NCI-H2029 (cell line): ENCODE measurements around the gene CYP2A6.
"Not testable (repeated sequence)": the region's sequence is repeated elsewhere in the genome, so short reads cannot be mapped to it uniquely, and the experiment has no call there.

Experiments
- DNase-seq: peaks from one replicate; lab custom pipeline; 2025; lab: John Stamatoyannopoulos, UW

Gene CYP2A6

GRCh38 chr19:40846722-40847121 lies 3.5 kb downstream of the CYP2A6 start:
- DNase-seq, result not testable (repeated sequence)

- DNase-seq, result not testable (repeated sequence)
Observed at GRCh38 chr19:40843653-40844052, 6.6 kb downstream of the CYP2A6 start.

DNA sequence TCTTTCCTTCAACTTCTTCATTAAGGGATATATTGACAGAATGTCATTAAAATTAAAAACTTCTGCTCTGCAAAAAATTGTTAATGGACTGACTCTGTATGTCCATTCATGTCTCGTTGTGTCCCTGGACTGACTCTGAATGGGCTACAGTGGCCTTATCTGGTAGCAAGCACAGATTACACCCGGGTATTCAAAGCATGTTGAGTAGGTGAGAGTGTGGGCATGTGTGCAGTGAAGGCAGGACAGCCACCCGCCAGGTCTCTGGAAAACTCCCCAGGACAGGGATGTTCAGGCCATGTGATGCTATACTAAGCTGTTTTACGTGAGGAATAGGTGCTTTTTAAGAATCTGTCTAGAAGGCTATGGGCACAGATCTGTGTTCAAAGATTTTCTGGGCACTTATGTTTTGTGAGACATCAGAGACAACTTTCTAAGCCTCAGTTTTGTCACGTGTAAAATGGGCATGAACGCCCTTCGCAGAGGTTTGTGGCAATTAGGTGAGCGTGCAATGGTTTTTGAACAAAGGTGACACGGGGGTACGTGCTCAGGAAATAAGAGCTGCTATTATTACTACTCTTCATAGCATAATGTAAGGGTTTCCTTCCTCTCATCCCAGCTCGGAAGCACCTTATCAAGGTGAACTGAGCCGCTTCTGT lies 7.1 kb downstream of the CYP2A6 start:
- not testable (repeated sequence) for DNase-seq

DNA sequence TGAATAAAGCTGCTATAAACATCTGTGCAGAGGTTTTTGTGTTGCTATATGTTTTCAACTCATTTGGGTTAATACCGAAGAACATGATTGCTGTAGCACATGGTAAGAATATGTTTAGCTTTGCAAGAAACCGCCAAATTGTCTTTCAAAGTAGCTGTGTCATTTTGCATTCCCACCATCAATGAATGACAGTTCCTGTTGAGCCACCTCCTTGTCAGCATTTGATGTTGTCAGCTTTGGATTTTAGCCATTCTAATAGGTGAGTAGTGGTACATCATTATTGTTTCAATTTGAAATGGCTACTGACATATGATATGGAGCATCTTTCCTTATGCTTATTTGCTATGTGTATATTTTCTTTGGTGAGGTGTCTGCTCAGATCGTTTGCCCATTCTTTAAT lies 8.2 kb downstream of the CYP2A6 start:
- not testable (repeated sequence) for DNase-seq

GRCh38 chr19:40838477-40838876 lies 11.8 kb downstream of the CYP2A6 start:
- not testable (repeated sequence) for DNase-seq

DNA sequence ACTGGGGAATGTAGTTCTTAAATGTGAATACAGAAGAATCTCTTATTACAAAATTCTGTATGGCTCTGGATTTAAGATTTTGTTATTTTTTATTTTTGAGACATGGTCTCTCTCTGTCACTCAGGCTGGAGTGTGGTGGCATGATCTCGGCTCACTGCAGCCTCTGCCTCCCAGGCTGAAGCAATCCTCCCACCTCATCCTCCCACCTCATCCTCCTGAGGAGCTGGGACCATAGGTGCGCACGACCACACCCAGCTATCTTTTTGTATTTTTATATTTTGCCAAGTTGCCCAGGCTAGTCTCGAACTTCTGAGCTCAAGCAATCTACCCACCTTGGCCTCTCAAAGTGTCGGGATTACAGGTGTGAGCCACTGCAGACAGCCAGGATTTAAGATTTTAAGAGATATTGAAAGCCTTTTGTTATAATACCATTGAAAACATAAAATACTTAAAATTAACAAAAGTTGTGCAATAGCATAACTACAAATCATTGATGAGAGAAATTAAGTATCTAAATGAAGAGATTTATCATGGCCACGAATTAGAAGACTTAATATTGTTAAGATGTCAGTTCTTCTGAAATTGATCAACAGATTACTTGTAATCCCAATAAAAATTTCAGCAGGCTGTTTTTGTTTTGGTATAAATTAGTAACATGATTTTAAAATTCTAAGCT lies 13.4 kb downstream of the CYP2A6 start:
- DNase-seq, result no peak

- not testable (repeated sequence) for DNase-seq
Observed at GRCh38 chr19:40833728-40834533, 16.3 kb downstream of the CYP2A6 start.

DNA sequence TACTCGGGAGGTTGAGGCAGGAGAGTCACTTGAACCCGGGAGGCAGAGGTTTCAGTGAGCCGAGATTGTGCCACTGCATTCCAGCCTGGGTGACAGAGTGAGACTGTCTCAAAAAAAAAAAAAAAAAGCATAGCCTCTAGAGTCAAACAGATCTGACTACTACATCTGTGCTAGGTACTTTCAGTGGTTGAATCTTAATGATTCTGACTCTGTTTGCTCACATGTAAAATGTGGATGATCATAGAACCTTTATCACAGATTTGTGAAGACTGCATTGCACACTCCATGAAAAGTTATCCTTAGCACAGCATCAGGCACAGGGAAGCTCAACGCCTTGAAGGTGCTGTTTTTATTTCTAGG lies 17.8 kb downstream of the CYP2A6 start:
- not testable (repeated sequence) for DNase-seq

DNA sequence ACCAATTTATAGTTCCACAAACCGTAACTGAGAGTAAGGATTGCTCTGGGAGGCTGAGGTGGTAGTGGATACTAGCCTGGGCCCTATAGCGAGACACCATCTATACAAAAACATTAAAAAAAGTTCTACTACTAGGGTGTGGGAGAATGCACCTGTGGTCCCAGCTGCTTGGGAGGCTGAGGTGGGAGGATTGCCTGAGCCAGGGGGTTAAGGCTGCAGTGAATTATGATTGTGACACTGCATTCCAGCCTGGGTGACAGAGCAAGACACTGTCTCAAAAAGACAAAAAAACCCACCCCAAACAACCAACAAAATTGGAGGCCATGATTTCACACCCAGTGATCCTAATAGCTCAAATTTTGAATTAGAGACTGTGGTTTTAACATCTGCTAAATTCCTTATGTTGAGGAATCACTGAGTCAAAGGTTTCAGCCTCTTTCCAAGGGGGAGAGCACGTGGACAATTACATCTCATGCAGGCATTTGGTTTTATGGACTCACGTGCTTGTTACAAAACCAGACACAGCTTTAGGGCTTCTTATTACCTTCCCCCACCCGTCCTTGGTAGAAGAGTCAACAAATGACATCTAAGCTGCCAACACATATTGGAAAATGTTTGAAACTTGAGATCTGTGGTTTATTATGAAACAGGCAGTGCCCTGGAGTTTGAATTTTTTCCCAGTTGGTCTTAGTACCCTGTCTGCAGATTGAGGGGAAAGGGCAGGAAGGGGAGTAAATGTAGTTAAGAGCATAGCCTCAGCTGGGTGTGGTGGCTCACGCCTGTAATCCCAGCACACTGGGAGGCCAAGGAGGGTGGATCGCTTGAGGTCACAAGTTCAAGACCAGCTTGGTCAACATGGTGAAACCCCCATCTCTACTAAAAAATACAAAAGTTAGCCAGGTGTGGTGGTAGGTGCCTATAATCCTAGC lies 18.5 kb downstream of the CYP2A6 start:
- DNase-seq, result peak; percentile 88

GRCh38 chr19:40830741-40831140 lies 19.5 kb downstream of the CYP2A6 start:
- DNase-seq, result not testable (repeated sequence)

DNA sequence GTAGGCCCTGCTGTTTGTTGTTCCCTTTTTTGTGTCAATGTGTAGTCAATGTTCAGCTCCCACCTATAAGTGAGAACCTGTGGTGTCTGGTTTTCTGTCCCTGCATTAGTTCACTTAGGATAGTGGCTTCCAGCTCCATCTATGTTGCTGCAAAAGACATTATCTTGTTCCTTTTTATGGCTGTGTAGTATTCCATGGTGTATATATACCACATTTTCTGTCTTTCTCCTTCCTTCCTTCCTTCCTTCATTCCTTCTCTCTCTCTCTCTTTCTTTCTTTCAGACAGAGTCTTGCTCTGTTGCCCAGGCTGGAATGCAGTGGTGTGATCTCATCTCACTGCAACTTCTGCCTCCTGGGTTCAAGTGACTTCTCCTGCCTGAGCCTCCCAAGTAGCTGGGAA lies 21.0 kb downstream of the CYP2A6 start:
- no peak for DNase-seq

DNA sequence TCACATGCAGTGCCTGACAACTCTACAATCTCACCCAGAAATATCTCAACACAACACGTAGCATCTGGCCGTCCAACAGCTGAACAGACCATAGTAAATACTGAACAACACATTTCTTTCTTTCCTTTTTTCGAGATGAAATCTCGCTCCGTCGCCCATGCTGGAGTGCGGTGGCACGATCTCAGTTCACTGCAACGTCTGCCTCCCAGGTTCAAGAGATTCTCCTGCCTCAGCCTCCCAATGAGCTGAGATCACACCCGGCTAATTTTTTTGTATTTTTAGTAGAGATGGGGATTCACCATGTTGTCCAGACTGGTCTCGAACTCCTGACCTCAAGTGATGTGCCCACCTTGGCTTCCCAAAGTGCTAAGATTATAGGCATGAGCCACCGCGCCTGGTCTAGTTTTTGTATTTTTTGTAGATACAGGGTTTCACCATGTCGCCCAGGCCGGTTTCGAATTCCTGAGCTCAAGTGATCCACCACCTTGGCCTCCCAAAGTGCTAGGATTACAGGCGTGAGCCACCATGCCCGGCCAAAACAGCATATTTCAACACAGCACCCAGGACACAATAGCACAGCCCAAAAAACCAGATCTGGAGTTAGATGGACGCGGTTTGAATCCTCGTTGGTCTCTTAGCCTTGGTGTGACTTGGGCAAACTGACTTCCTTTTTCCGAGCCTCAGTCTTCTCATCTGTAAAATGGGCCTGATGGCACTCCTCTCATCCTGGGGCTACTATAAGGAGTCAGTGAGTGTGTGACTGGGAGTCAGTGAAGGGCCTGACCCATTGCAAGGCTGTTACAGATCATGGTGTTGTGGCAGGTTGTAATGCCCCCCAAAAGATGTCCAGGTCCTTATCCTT lies 22.6 kb downstream of the CYP2A6 start:
- no peak for DNase-seq

GRCh38 chr19:40826699-40827385 lies 23.4 kb downstream of the CYP2A6 start:
- not testable (repeated sequence) for DNase-seq

DNA sequence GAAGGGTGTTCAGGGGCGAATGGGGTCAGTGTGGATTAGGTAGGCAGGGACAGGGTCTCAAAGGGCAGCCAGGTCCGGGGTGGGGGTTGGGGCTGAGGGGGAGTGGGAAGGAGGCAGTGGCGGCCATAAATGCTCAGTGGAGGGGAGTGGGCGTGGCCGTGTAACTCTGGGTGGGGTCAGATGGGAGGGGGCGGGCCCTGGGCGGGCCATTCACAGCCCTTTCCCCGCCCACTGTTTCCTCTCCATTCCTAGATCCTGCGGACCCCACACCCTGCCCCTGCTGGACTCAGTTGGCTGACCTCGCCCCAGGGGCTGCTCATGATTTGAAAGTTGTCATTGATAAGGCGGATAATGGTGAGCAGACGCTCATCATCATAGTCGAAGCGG lies 23.9 kb downstream of the CYP2A6 start:
- DNase-seq, result not testable (repeated sequence)

DNA sequence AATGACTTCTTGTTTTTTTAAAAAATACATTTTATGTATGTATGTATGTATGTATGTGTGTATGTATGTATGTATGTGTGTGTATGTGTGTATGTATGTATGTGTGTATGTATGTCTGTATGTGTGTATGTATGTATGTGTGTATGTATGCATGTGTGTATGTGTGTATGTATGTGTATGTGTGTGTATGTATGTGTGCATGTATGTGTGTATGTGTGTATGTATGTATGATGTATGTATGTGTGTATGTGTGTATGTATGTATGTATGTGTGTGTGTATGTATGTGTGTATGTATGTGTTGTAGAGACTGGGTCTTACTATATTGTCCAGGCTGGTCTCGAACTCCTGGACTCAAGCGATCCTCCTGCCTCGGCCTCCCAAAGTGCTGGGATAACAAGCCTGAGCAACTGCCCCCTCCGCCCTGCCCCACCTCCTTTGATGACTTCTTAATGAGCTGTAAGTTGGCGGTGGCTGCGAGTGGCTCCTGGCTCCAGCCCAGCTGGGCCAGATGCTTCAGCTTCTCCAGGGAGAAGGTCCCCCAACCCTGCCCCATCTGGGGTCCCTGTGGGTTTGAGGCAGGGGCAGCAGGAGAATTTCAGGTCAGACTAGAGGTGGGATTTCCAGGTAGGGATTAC lies 24.7 kb downstream of the CYP2A6 start:
- not testable (repeated sequence) for DNase-seq

DNA sequence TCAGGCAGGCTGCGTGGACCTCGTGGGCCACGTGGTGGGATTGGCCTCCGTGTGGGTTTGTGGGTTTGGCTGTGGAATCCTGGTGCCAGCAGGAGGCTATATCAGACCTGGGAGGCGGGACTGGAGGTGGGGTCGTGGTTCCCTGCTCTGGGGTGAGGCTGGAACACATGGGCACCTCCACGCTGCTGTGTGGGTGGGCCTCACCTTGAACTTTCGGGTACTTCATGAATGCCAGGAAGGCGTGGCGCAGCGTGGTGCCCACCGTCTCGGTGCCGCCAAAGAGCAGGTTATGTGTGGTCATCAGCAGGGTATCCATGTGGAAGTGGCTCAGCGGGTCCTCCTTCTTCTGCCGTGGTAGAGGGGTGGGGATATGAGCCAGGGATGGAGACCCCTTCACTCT lies 25.3 kb downstream of the CYP2A6 start:
- not testable (repeated sequence) for DNase-seq

GRCh38 chr19:40822704-40823553 lies 27.3 kb downstream of the CYP2A6 start:
- not testable (repeated sequence) for DNase-seq

DNA sequence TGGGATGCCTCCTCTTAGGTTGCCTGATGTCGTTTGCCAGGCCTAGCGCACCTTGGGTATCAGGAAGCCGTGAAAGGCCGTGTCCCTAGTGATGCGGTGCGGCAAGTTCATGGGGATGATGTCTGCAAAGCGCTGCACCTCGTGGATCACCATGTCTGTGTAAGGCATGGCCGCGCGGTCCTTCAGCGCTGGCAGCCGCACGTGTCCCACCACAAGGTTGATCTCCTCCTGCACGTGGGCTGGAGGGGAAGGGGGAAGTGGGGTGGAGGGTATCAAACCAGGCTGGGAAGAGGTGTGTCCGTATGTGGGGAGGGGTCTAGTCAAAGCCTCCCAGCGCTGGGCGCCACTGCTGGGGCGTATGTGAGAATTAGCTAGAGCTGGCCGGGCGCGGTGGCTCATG lies 28.1 kb downstream of the CYP2A6 start:
- no peak for DNase-seq
